Activated naive CD8-positive, alpha-beta T cell treated with anti-CD3 and anti-CD28 coated beads, Interleukin-2, amount 10 ng/mL, durations not matched to agents 7 days and 5 days (primary cell): Measurements from ENCODE around the gene DEXI. TPM values are rescaled to one million over a fixed set of nuclear protein-coding genes. Genes with fewer than 3 reads are reported as not detected.

ENCODE experiments used
- ATAC-seq: fragments of 150-1000 bp; cut with Tn5 transposase; one replicate; pipeline ENCODE4 v1.10.0; 2021; ENCODE audit warnings: low read depth, moderate library complexity
- POLR2A ChIA-PET: fragments of 350-600 bp; sonication (Branson Sonifier 250); formaldehyde crosslinking; loops from one replicate; lab custom pipeline; 2021; ENCODE audit warnings: antibody characterized with exemption; lab: Charles Lee
- DNase-seq: peaks from one replicate; pipeline ENCODE4 v3.0.0; 2021
- H3K27ac Mint-ChIP-seq: one replicate; pipeline ENCODE4 v1.8.0; 2022; ENCODE audit warnings: mild to moderate bottlenecking, mixed read lengths
- H3K27me3 Mint-ChIP-seq: one replicate; pipeline ENCODE4 v1.8.0; 2022; ENCODE audit warnings: mild to moderate bottlenecking, moderate library complexity, mixed read lengths
- H3K36me3 Mint-ChIP-seq: one replicate; pipeline ENCODE4 v1.8.0; 2021; ENCODE audit warnings: mild to moderate bottlenecking, mixed read lengths
- H3K4me1 Mint-ChIP-seq: one replicate; pipeline ENCODE4 v1.8.0; 2021; ENCODE audit warnings: mixed read lengths
- H3K4me3 Mint-ChIP-seq: one replicate; pipeline ENCODE4 v1.8.0; 2022; ENCODE audit warnings: mild to moderate bottlenecking, moderate library complexity, mixed read lengths
- H3K9me3 Mint-ChIP-seq: one replicate; pipeline ENCODE4 v1.8.0; 2021; ENCODE audit warnings: mixed read lengths
- total RNA-seq, 2 experiments: library from RNA; stranded (reverse); gene quantifications; one replicate each; pipeline ENCODE4 v1.2.3, GENCODE V29; 2021

The DEXI gene
- total RNA-seq, 2 experiments from 2014 or later = 31.4 to 32.3 TPM

DNA sequence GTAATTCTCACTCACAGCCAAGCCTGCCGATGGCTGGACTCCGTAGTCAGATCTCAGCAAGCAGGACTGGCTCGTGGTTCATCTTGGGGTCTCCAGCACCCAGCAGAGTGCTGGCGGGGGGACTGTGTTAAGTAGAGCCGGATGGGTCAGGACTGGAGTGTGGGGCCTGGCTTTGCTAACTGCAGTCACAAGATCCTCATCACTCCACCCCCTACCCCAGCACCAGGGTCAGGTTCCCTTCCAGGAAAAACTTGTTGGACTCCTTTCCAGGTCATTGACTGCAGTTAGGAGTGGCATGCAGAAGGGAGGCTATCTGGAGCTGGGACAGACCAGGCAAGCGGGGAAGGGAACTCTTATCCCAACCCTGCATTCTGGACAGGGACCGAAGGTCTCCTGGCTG, 59.3 kb downstream of the DEXI start:
- Mint-ChIP-seq H3K4me1 (peaks cover 35% of the 10 kb centered on the region), H3K4me3 (no peak overlapping the region), H3K9me3 (no peaks in the 10 kb centered on the region), H3K36me3 (peaks cover 7% of the 10 kb centered on the region), H3K27ac (no peak overlapping the region), H3K27me3 (peaks cover 25% of the 10 kb centered on the region)
- DNase-seq (no peak), ATAC-seq (no peak)
- POLR2A ChIA-PET = no interaction called here

DNA sequence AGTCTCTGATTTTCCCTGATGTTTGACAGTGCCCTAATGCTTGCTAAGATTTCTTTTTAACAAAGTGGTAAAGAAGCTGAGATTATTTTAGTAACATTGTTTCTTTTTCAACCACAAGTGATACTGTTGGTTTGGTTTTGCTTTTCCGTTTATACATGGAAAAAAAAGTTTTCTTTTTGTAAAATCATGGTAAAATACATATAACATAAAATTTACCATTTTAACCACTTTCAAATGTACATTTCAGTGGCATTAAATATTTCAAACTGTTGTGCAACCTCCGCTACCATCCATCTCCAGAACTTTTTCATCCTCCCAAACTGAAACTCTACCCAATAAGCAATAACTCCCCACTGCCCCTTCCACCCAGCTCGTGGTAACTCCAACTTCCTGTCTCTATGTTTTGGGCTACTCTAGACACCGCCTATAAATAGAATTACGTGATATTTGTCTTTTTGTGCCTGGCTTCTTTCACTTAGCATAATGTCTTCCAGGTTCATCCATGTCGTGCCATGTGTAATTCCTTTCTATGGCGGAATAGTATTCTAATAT, 60.7 kb downstream of the DEXI start:
- no peak for ATAC-seq
- peak overlapping the region; percentile 64 for H3K4me3 Mint-ChIP-seq
- peaks cover 25% of the 10 kb centered on the region for H3K27me3 Mint-ChIP-seq
- H3K9me3 Mint-ChIP-seq = no peaks in the 10 kb centered on the region
- no peak overlapping the region for H3K27ac Mint-ChIP-seq
- DNase-seq = no peak
- peaks cover 49% of the 10 kb centered on the region for H3K4me1 Mint-ChIP-seq
- peaks cover 7% of the 10 kb centered on the region for H3K36me3 Mint-ChIP-seq
- POLR2A ChIA-PET = interaction anchor here (0.8 kb wide), 1 partner anchor 61 kb away, joined by 3 read pairs; the partner anchor contains the start of gene DEXI

DNA sequence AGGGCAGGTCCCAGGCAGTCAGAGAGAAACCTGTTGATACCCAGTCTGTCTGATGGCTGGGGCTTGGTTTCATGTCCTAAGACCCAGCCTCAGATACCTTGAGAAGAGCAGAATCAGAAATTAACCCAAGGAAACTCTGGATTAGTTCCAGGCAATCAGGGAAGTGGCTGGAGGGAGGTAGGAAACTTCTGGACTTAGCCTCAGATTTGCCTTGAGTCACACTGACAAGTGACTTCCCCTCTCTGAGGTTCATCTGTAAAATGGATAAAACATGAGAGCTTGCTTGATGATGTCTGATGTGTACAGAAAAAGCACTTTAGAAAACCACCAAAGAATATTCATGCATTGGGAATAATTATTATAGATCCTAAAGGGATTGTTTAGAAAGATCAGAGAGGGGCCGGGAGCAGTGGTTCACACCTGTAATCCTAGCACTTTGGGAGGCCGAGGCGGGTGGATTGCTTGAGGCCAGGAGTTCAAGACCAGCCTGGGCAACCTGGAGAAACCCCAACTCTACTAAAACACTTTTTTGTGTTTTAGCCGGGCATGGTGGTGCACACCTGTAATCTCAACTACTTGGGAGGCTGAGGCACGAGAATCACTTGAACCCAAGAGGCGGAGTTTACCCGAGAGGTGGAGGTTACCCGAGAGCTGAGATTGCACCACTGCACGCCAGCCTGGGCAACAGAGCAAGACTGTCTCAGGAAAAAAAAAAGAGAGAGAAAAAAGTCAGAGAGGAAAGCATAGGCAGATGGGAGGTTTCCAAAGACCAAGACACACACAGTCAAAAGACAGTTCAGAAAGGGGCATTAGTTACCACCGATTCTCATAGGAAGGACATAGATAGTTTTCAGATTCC, 61.4 kb downstream of the DEXI start:
- Mint-ChIP-seq H3K27me3 (peaks cover 26% of the 10 kb centered on the region), H3K4me3 (peak overlapping the region; percentile 64), H3K27ac (no peak overlapping the region), H3K36me3 (peaks cover 7% of the 10 kb centered on the region), H3K4me1 (peaks cover 54% of the 10 kb centered on the region), H3K9me3 (no peaks in the 10 kb centered on the region)
- DNase-seq (no peak), ATAC-seq (no peak)
- POLR2A ChIA-PET = interaction anchor here (0.7 to 0.8 kb wide), 2 partner anchors 12 to 61 kb away, joined by 3 read pairs; partner anchors contain the start of gene DEXI

DNA sequence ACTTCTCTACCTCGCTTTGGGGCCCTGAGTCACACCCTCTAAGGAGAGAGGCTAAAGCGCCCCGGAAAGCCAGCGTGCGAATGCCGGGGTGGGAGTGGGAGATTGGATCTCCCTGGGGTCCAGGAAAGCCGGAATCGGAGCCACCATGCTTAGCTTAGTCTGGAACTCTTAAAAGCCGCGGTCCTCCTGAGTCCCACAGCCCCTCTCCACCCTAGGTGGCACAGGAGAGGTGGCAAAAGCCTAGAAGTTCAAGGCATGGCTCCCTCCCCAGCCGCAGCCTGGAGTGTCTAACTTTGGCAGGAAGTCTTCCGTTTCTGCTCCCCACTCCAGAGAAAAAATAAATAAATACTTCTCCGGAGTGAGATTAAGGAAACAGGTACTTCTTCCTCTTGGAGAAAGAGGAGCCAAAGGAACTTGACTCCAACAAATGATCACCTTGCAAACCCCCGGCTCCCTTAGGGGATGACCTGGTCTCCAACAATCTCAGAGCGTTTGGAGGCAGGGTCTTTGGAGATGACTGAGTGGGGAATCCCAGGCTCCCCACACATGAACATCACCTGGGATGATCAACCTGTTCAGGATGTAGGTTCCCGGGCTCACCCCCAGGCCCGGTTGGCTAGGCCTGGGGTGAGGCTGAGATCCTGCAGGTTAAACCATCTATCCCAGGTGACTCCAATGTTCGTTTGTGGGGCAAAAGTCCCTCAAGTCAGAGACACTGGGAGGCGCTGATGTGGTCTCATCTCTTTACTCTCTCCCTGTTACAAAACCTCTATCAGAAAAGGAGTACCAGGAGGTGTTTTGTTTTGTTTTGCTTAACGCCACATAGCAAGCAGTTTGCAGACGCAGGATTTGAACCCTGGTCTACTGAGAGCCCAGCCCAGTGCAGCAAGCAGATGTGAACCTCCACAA, 62.3 kb downstream of the DEXI start:
- H3K36me3 Mint-ChIP-seq = peaks cover 7% of the 10 kb centered on the region
- peaks cover 58% of the 10 kb centered on the region for H3K4me1 Mint-ChIP-seq
- no peaks in the 10 kb centered on the region for H3K9me3 Mint-ChIP-seq
- DNase-seq (no peak), ATAC-seq (no peak)
- POLR2A ChIA-PET = interaction anchor here (0.5 to 3.4 kb wide), 5 partner anchors 11 to 140 kb away, joined by 3 to 17 read pairs (median 4); partner anchors contain the start of gene NUBP1
- no peak overlapping the region for H3K27ac Mint-ChIP-seq
- peak overlapping the region; percentile 97 for H3K4me3 Mint-ChIP-seq
- peaks cover 34% of the 10 kb centered on the region for H3K27me3 Mint-ChIP-seq

Other genes with a start within 250 kb of the DEXI start
- gene TEKT5, start 247.5 kb downstream of the DEXI start, total RNA-seq = not detected
- gene NUBP1, start 198.6 kb downstream of the DEXI start, total RNA-seq = 10 to 100 TPM; 24.5 to 24.6 TPM
- not detected for gene TVP23A, start 123.7 kb downstream of the DEXI start, total RNA-seq
- 10 to 100 TPM; 12.6 to 13.1 TPM for gene CIITA, start 65.3 kb downstream of the DEXI start, total RNA-seq
- 10 to 100 TPM; 31.1 to 34.1 TPM for gene CLEC16A, start 2.1 kb upstream of the DEXI start, total RNA-seq